ENCODE results near the gene TDRD9.

The TDRD9 gene

GRCh38 chr14:103881268-103882201 is 46.7 kb upstream of the TDRD9 start:
- H3K36me3 ChIP-seq: no peaks in the 10 kb centered on the region
- no peaks in the 10 kb centered on the region for H3K27me3 ChIP-seq (ENCODE audit: insufficient read depth, low read depth, severe bottlenecking)
- H3K9me3 ChIP-seq (ENCODE audit: severe bottlenecking): no peaks in the 10 kb centered on the region
- no peak for DNase-seq
- H3K4me3 ChIP-seq (ENCODE audit: low read depth, low read length): no peak overlapping the region
- H3K27ac ChIP-seq: no peak overlapping the region
- no peak for TF ChIP-seq CTCF (IDR thresholded peaks at IDR 0.05; ENCODE audit: low read depth, low read length)

GRCh38 chr14:103882503-103883262 is 45.6 kb upstream of the TDRD9 start:
- TF ChIP-seq CTCF (IDR thresholded peaks at IDR 0.05; ENCODE audit: low read depth, low read length): no peak
- H3K27me3 ChIP-seq (ENCODE audit: insufficient read depth, low read depth, severe bottlenecking): no peaks in the 10 kb centered on the region
- no peaks in the 10 kb centered on the region for H3K9me3 ChIP-seq (ENCODE audit: severe bottlenecking)
- no peaks in the 10 kb centered on the region for H3K36me3 ChIP-seq
- no peak overlapping the region for H3K27ac ChIP-seq
- H3K4me3 ChIP-seq (ENCODE audit: low read depth, low read length): no peak overlapping the region
- DNase-seq: no peak

- no peak overlapping the region for H3K27ac ChIP-seq
- H3K9me3 ChIP-seq (ENCODE audit: severe bottlenecking): no peaks in the 10 kb centered on the region
- no peaks in the 10 kb centered on the region for H3K27me3 ChIP-seq (ENCODE audit: insufficient read depth, low read depth, severe bottlenecking)
- no peaks in the 10 kb centered on the region for H3K36me3 ChIP-seq
- TF ChIP-seq CTCF (IDR thresholded peaks at IDR 0.05; ENCODE audit: low read depth, low read length): no peak
- H3K4me3 ChIP-seq (ENCODE audit: low read depth, low read length): no peak overlapping the region
- DNase-seq: no peak
Observed at GRCh38 chr14:103883263-103883523, 45.1 kb upstream of the TDRD9 start.

- no peak for TF ChIP-seq CTCF (IDR thresholded peaks at IDR 0.05; ENCODE audit: low read depth, low read length)
- Histone ChIP-seq H3K4me3 (ENCODE audit: low read depth, low read length) (no peak overlapping the region), H3K27ac (no peak overlapping the region), H3K9me3 (ENCODE audit: severe bottlenecking) (no peaks in the 10 kb centered on the region), H3K27me3 (ENCODE audit: insufficient read depth, low read depth, severe bottlenecking) (no peaks in the 10 kb centered on the region), H3K36me3 (no peaks in the 10 kb centered on the region)
- DNase-seq: no peak
Observed at GRCh38 chr14:103884854-103885253, 43.4 kb upstream of the TDRD9 start.

GRCh38 chr14:103885509-103885932 is 42.7 kb upstream of the TDRD9 start:
- H3K9me3 ChIP-seq (ENCODE audit: severe bottlenecking): no peaks in the 10 kb centered on the region
- DNase-seq: no peak
- H3K27me3 ChIP-seq (ENCODE audit: insufficient read depth, low read depth, severe bottlenecking): no peaks in the 10 kb centered on the region
- no peak overlapping the region for H3K4me3 ChIP-seq (ENCODE audit: low read depth, low read length)
- H3K36me3 ChIP-seq: no peaks in the 10 kb centered on the region
- no peak for TF ChIP-seq CTCF (IDR thresholded peaks at IDR 0.05; ENCODE audit: low read depth, low read length)
- H3K27ac ChIP-seq: no peak overlapping the region

All from WERI-Rb-1 (cell line).